ENCODE measurements around the gene ZNF519. TPM values are rescaled to one million over a fixed set of nuclear protein-coding genes. Genes with fewer than 3 reads are reported as not detected.
"Not testable (repeated sequence)": the region's sequence is repeated elsewhere in the genome, so short reads cannot be mapped to it uniquely, and the experiment has no call there.

The ZNF519 gene
- total and polyA plus RNA-seq, 4 experiments from 2014 or later, result 3.5 to 15.4 (median 9.1) TPM

DNA sequence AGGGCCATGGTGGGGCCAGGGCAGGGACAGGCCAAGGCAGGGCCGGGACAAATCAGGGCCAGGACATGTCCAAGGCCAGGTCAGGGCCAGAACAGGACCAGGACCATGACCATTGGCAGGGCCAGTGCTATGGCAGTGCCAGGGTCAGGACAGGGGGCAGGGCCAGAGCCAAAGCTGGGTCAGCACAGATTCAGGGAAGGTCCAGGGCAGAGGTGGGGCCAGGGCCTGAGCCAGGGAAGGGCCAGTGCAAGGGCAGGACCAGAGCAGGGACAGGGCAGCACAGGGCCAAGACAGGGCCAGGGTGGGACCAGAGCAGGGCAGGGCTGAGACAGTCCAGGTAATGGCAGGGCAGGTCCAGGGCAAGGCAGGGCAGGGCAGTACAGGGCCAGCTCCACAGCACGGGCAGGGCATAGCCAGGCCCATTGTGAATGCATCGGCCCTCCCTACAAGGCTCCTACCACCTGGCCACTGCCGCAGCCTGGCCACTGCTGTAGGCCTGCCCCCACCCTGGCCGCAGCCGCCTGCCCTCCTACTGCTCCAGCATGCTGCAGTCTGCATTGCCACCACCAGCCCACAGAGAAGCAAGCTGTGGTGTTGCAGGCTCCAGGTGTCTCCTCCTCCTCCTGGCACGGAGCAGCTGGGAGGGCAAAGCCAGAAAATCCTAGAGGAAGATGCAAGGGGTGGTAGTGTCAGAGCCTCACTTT, 41.9 kb upstream of the ZNF519 start:
- H3K27me3 ChIP-seq (ENCODE audit: insufficient read depth, low read length); H3K27ac ChIP-seq (ENCODE audit: low read depth, low read length); H3K4me1 Mint-ChIP-seq; H3K4me3 Mint-ChIP-seq; H3K27me3 Mint-ChIP-seq; H3K4me3 ChIP-seq (ENCODE audit: low read length in 2 of 2); H3K36me3 ChIP-seq (ENCODE audit: insufficient read depth, low read length); intact Hi-C loops (cut with micrococcal nuclease); CTCF ChIA-PET (ENCODE audit: partially characterized antibody); H3K4me1 ChIP-seq (ENCODE audit: insufficient read depth, low read length); POLR2A ChIA-PET (ENCODE audit: partially characterized antibody); H3K9me3 Mint-ChIP-seq; H3K36me3 Mint-ChIP-seq; H3K9me3 ChIP-seq (ENCODE audit: control insufficient read depth in 1 of 2, low read length in 2 of 2); DNase-seq: not testable (repeated sequence)
- peak overlapping the region in 1 of 7 donors; percentile 36 for H3K27ac Mint-ChIP-seq

DNA sequence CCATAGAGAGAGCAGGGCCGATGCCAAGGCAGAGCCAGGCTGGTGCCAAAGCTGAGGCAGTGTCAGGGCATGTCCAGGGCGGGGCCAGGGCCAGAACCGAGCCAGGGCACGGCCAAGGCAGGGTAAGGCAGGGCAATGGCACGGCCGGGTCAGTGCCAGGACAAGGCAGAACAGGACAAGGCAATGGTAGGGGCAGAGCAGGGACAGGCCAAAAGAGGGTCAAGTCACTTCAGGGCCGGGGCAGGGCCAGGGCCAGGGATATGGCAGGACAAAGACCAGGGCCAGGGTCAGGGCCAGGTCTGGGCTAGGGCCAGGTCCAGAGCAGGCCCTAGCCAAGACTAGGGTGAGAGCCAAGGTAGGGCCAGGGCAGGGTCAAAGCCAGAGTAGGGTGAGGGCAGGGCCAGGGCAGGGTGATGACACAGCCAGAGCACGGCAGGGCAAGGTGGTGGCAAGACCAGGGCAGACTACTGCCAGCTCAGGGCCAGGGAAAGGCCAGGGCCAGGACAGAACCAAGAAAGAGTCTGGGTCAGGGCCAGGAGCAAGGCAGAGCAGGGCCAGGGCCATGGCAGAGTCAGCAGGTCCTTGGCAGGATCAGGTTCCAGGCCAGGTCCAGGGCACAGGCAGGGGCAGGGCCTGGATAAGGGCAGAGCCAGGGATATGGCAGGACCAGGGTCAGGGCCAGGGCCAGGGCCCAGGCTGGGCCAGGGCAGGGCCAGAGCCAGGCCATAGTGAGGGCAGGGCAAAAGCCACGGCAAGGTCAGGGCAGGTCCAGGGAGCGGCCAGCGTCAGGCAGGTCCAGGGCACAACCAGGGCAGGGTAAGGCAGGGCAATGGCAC, 41.1 kb upstream of the ZNF519 start:
- H3K27ac Mint-ChIP-seq, result peak overlapping the region in 1 of 7 donors; percentile 74
- H3K27me3 ChIP-seq (ENCODE audit: insufficient read depth, low read length); H3K27me3 Mint-ChIP-seq; H3K9me3 Mint-ChIP-seq; H3K9me3 ChIP-seq (ENCODE audit: control insufficient read depth in 1 of 2, low read length in 2 of 2); CTCF ChIA-PET (ENCODE audit: partially characterized antibody); H3K36me3 ChIP-seq (ENCODE audit: insufficient read depth, low read length); H3K4me1 ChIP-seq (ENCODE audit: insufficient read depth, low read length); H3K4me1 Mint-ChIP-seq; intact Hi-C loops (cut with micrococcal nuclease); H3K4me3 Mint-ChIP-seq; POLR2A ChIA-PET (ENCODE audit: partially characterized antibody); DNase-seq; H3K27ac ChIP-seq (ENCODE audit: low read depth, low read length); H3K36me3 Mint-ChIP-seq; H3K4me3 ChIP-seq (ENCODE audit: low read length in 2 of 2): not testable (repeated sequence)

DNA sequence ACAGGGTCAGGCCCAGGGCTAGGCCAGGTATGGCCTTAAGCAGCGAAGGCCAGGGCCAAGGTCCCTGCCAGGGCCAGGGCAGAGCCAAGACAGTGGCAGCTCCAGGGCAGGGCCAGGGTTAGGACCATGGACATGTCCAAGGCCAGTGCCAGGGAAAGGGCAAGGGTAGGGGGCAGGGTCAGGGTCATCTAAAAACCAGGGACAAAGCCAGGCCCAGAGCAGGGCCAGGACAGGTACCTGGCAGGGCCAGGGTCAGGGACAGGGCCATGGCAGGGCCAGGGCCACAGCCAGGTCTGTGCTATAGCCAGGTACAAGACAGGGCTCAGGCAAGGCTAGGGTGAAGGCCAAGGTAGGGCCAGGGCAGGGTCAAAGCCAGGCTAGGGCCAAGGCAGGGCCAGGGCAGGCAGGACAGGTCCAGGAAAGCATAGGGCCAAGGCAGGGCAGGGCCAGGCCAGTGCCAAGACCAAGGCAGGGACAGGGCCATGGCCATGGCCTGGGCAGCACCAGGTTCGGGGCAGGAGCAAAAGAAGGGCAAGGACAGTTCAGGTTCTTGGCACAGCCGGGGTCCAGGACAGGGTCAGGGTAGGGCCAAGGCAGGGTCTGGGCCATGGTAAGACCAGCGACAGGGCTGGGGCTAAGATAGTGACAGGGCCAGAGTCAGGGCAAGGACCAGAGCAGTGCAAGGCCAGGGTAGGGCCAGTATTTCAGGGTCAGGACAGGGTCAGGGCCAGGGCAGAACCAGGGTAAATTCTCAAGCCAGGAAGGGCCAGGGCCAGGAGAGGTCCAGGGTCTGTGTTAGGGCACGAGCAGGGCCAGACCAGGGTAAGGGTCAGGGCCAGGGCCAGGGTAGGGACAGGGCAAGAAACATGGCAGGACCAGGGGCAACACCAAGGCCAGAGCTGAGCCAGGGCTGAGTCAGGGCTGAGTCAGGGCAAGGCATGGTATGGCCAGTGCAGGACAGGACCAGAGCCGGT, 40.2 kb upstream of the ZNF519 start:
- H3K36me3 ChIP-seq (ENCODE audit: insufficient read depth, low read length); H3K36me3 Mint-ChIP-seq; H3K27ac ChIP-seq (ENCODE audit: low read depth, low read length); POLR2A ChIA-PET (ENCODE audit: partially characterized antibody); DNase-seq; H3K4me3 ChIP-seq (ENCODE audit: low read length in 2 of 2); H3K4me1 Mint-ChIP-seq; H3K9me3 Mint-ChIP-seq; H3K9me3 ChIP-seq (ENCODE audit: control insufficient read depth in 1 of 2, low read length in 2 of 2); intact Hi-C loops (cut with micrococcal nuclease); H3K4me3 Mint-ChIP-seq; CTCF ChIA-PET (ENCODE audit: partially characterized antibody); H3K4me1 ChIP-seq (ENCODE audit: insufficient read depth, low read length); H3K27me3 Mint-ChIP-seq; H3K27me3 ChIP-seq (ENCODE audit: insufficient read depth, low read length): not testable (repeated sequence)
- H3K27ac Mint-ChIP-seq, result peak overlapping the region in 1 of 7 donors; percentile 68

DNA sequence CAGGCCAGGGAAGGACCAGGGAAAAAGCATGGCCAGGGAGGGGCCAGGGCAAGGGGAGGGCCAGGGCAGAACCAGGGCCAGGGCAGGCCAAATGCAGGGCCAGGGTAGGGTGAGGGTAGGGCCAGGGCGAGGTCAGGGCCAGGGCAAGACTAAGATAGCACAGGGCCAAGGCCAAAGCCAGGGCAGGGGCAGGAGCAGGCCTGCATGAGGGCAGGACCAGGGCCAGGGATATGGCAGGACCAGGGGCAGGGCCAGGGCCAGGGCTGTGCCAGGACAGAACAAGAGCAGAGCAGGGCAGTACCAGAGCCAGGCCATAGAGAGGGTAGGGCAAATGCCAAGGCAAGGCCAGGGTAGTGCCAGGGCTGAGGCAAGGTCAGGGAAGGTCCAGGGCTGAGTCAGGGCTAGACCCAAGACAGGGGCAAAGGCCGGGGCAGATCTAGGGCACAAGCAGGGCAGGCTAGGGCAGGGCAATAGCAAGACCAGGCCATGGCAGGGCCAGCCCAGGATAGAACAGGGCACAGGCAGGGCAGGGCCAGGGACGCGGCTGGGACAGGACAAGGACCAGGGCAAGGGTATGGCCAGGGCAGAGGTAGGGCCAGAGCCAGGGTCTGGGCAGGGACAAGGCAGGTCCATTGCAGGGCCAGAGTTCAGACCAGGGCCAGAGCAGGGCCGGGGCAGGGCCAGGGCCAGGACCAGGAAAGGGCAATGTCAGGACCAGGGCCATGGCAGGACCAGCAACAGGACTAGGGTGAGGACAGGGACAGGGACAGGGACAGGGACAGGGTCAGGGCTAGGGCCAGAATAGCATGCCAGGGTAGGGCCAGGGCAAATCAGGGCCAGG, 39.3 kb upstream of the ZNF519 start:
- H3K9me3 ChIP-seq (ENCODE audit: control insufficient read depth in 1 of 2, low read length in 2 of 2); H3K27me3 Mint-ChIP-seq; H3K9me3 Mint-ChIP-seq; POLR2A ChIA-PET (ENCODE audit: partially characterized antibody); H3K4me1 Mint-ChIP-seq; H3K4me3 Mint-ChIP-seq; CTCF ChIA-PET (ENCODE audit: partially characterized antibody); H3K27ac ChIP-seq (ENCODE audit: low read depth, low read length); H3K4me1 ChIP-seq (ENCODE audit: insufficient read depth, low read length); H3K4me3 ChIP-seq (ENCODE audit: low read length in 2 of 2); H3K36me3 Mint-ChIP-seq; H3K36me3 ChIP-seq (ENCODE audit: insufficient read depth, low read length); H3K27me3 ChIP-seq (ENCODE audit: insufficient read depth, low read length); DNase-seq; intact Hi-C loops (cut with micrococcal nuclease): not testable (repeated sequence)
- H3K27ac Mint-ChIP-seq, result peak overlapping the region in 1 of 7 donors; percentile 80

DNA sequence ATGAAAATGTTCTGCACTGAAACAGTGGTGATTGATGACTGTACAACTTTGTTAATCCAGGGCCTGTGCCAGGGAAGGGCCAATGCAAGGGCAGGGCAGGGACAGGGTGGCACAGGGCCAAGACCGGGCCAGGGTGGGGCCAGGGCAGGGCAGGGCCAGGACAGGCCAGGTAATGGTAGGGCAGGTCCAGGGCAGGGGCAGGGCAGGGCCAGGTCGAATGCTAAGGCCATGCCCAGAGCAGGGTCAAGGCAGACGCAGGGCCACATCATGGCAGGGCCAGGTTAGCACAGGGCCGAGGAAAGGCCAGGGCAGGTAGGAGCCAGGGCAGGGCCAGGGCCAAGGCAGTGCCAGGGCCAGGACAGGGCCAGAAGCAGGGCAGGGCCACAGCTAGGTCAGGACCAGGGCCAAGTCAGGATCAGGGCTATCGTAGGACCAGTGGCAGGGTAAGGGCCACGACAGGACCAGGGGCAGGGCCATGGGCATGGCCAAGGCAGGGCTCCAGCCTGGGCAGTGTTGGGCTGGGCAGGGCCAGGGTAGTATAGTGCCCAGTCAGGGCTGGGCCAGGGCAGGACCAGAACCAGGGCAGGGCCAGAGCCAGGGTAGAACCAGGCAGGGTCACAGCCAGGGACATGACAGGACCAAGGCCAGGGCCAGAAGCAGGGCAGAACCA, 38.3 kb upstream of the ZNF519 start:
- intact Hi-C loops (cut with micrococcal nuclease); H3K9me3 Mint-ChIP-seq; H3K4me3 ChIP-seq (ENCODE audit: low read length in 2 of 2); H3K36me3 Mint-ChIP-seq; POLR2A ChIA-PET (ENCODE audit: partially characterized antibody); H3K27me3 ChIP-seq (ENCODE audit: insufficient read depth, low read length); H3K27me3 Mint-ChIP-seq; H3K4me1 ChIP-seq (ENCODE audit: insufficient read depth, low read length); CTCF ChIA-PET (ENCODE audit: partially characterized antibody); H3K36me3 ChIP-seq (ENCODE audit: insufficient read depth, low read length); H3K9me3 ChIP-seq (ENCODE audit: control insufficient read depth in 1 of 2, low read length in 2 of 2); H3K27ac ChIP-seq (ENCODE audit: low read depth, low read length); H3K4me1 Mint-ChIP-seq; H3K4me3 Mint-ChIP-seq; DNase-seq: not testable (repeated sequence)
- peak overlapping the region in 1 of 7 donors; percentile 84 for H3K27ac Mint-ChIP-seq

DNA sequence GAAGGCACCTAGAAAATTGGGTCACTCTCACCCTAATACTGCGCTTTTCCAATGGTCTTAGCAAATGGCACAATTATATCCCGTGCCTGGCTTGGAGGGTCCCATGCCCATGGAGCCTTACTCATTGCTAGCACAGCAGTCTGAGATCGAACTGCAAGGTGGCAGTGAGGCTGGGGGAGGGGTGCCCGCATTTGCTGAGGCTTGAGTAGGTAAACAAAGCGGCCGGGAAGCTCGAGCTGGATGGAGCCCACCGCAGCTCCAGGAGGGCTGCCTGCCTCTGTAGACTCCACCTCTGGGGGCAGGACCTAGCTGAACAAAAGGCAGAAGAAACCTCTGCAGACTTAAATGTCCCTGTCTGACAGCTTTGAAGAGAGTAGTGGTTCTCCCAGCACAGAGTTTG, 30.7 kb upstream of the ZNF519 start:
- intact Hi-C loops (cut with micrococcal nuclease); H3K36me3 Mint-ChIP-seq; POLR2A ChIA-PET (ENCODE audit: partially characterized antibody); H3K27me3 ChIP-seq (ENCODE audit: insufficient read depth, low read length); H3K9me3 ChIP-seq (ENCODE audit: control insufficient read depth in 1 of 2, low read length in 2 of 2); H3K9me3 Mint-ChIP-seq; H3K4me3 ChIP-seq (ENCODE audit: low read length in 2 of 2); CTCF ChIA-PET (ENCODE audit: partially characterized antibody); H3K36me3 ChIP-seq (ENCODE audit: insufficient read depth, low read length); DNase-seq; H3K4me3 Mint-ChIP-seq; H3K27ac ChIP-seq (ENCODE audit: low read depth, low read length); H3K4me1 ChIP-seq (ENCODE audit: insufficient read depth, low read length); H3K4me1 Mint-ChIP-seq; H3K27ac Mint-ChIP-seq: not testable (repeated sequence)
- H3K27me3 Mint-ChIP-seq, result peaks cover 13 to 15% of the 10 kb centered on the region in 2 donors
